ENCODE measurements around the gene CCL4.
"Not testable (repeated sequence)": the region's sequence is repeated elsewhere in the genome, so short reads cannot be mapped to it uniquely, and the experiment has no call there.

DNA sequence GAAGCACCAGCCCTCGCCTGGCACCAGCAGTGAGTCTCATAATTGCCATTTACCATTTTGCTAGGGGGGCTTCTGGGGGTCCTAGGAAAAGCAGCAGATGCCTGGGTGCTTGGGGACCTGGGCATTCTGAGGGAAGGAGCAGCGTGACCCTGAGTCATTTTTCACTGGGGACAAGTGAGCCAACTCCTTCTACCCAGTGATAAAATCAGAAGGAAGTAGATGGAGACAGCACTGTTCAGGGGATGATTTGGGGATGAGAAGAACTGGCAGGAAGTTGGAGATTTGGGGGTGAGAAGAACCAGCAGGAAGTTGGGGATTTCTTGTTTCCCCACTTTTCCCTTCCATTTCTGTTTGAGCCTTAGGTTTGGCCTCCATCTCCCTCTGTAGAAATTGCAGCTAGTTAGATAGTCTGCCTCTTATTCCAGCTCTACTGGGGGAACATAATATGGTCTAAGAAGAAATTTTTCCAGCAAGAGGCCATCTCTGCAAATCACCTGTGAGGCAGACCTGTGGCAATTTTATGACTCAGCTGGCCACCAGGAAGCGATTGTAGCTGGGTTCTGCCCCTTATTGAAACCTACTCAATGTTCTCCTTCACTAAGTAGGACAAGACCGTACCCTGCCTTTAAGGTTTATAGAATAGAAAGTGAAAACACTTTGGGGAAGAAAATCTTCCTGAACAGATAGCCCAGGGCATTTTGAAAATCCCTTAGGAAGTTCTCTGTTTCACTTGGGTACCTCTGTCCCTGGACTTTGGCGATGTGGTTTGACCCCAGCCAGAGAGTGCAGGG is 21.8 kb upstream of the CCL4 start:
- TF ChIP-seq, protein P1, sequence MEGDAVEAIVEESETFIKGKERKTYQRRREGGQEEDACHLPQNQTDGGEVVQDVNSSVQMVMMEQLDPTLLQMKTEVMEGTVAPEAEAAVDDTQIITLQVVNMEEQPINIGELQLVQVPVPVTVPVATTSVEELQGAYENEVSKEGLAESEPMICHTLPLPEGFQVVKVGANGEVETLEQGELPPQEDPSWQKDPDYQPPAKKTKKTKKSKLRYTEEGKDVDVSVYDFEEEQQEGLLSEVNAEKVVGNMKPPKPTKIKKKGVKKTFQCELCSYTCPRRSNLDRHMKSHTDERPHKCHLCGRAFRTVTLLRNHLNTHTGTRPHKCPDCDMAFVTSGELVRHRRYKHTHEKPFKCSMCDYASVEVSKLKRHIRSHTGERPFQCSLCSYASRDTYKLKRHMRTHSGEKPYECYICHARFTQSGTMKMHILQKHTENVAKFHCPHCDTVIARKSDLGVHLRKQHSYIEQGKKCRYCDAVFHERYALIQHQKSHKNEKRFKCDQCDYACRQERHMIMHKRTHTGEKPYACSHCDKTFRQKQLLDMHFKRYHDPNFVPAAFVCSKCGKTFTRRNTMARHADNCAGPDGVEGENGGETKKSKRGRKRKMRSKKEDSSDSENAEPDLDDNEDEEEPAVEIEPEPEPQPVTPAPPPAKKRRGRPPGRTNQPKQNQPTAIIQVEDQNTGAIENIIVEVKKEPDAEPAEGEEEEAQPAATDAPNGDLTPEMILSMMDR (IDR thresholded peaks at IDR 0.05), result not testable (repeated sequence)
- not testable (repeated sequence) for TF ChIP-seq POLR2A (IDR thresholded peaks at IDR 0.05)

Measured in tibial nerve (tissue), 3 donors.